Peyer's patch (tissue), 4 donors: ENCODE measurements around the gene STRIP1. TPM values are rescaled to one million over a fixed set of nuclear protein-coding genes. Genes with fewer than 3 reads are reported as not detected.

Experiments used
- DNase-seq, 3 donors: peaks; one replicate each; pipeline ENCODE4 v3.0.0-alpha.2; 2017 to 2019
- H3K27ac ChIP-seq, 4 donors: fragments of 200-600 bp; sonication (generic); one replicate each; pipeline ENCODE4 v1.5.1; 2016 to 2019
- H3K27me3 ChIP-seq, 2 donors: fragments of 200-600 bp; sonication (generic); one replicate each; pipeline ENCODE4 v1.5.1; 2019
- H3K36me3 ChIP-seq, 3 donors: fragments of 200-600 bp; sonication (generic); one replicate each; pipeline ENCODE4 v1.5.1; 2016 to 2019
- H3K4me1 ChIP-seq, 4 donors: fragments of 200-600 bp; sonication (generic); one replicate each; pipeline ENCODE4 v1.5.1; 2016 to 2019
- H3K4me3 ChIP-seq, 4 donors: fragments of 200-600 bp; sonication (generic); 1 replicate in 3 of 4; 2 replicates in 1 of 4; pipeline ENCODE4 v1.5.1; 2016 to 2019; ENCODE audit warnings: mild to moderate bottlenecking in 1 of 4
- H3K9me3 ChIP-seq, 4 donors: fragments of 200-600 bp; sonication (generic); one replicate each; pipeline ENCODE4 v1.5.1; 2016 to 2019; ENCODE audit warnings: mild to moderate bottlenecking in 1 of 4
- CTCF ChIP-seq, 6 experiments: fragments of 450-650 bp in 4 of 6; fragments of 200-600 bp in 2 of 6; sonication (generic) in 1 of 6; IDR thresholded peaks; one replicate each; pipeline ENCODE4 v1.5.1; 2017 to 2019; ENCODE audit warnings: antibody characterized with exemption in 6 of 6, mild to moderate bottlenecking in 3 of 6, moderate library complexity in 1 of 6
- POLR2A ChIP-seq, 2 donors: fragments of 450-650 bp; IDR thresholded peaks; one replicate each; pipeline ENCODE4 v1.5.1; 2017; ENCODE audit warnings: antibody characterized with exemption in 2 of 2, mild to moderate bottlenecking in 2 of 2, moderate library complexity in 2 of 2
- total RNA-seq, 4 donors: library from RNA; depleted of rRNA; stranded (reverse); fragments of >200 nt; gene quantifications; one replicate each; pipeline ENCODE4 v1.1.0, GENCODE V29; 2016

Gene STRIP1
- total RNA-seq, 4 donors from 2014 or later = 25.6 to 117 (median 95.1) TPM

GRCh38 chr1:110034040-110034450 lies 379 bp upstream of the STRIP1 start:
- peaks cover 0 to 23% (median 8%) of the 10 kb centered on the region in 4 donors for H3K4me1 ChIP-seq
- peak overlapping the region; percentile 71 to 94 (median 83) for H3K27ac ChIP-seq
- H3K4me3 ChIP-seq = peak overlapping the region; percentile 66 to 100 (median 84)
- TF ChIP-seq CTCF (IDR thresholded peaks at IDR 0.05) (no peak), POLR2A (IDR thresholded peaks at IDR 0.05) (no peak)
- no peaks in the 10 kb centered on the region for H3K9me3 ChIP-seq
- peaks cover 0 to 17% (median 0%) of the 10 kb centered on the region in 3 donors for H3K36me3 ChIP-seq
- H3K27me3 ChIP-seq = no peaks in the 10 kb centered on the region
- DNase-seq = no peak

- H3K27me3 ChIP-seq = no peaks in the 10 kb centered on the region
- H3K4me3 ChIP-seq = peak overlapping the region; percentile 66 to 100 (median 84)
- peaks cover 0 to 23% (median 8%) of the 10 kb centered on the region in 4 donors for H3K4me1 ChIP-seq
- H3K9me3 ChIP-seq = no peaks in the 10 kb centered on the region
- H3K36me3 ChIP-seq = peaks cover 0 to 29% (median 0%) of the 10 kb centered on the region in 3 donors
- no peak for TF ChIP-seq POLR2A (IDR thresholded peaks at IDR 0.05)
- no peak for TF ChIP-seq CTCF (IDR thresholded peaks at IDR 0.05)
- H3K27ac ChIP-seq = peak overlapping the region; percentile 71 to 94 (median 83)
- DNase-seq = no peak
Observed at GRCh38 chr1:110035236-110035752, 870 bp downstream of the STRIP1 start.

GRCh38 chr1:110038271-110038670 lies 3.8 kb downstream of the STRIP1 start:
- DNase-seq = no peak
- H3K4me3 ChIP-seq = no peak overlapping the region
- no peaks in the 10 kb centered on the region for H3K9me3 ChIP-seq
- no peaks in the 10 kb centered on the region for H3K27me3 ChIP-seq
- H3K27ac ChIP-seq = no peak overlapping the region
- peaks cover 0 to 17% (median 8%) of the 10 kb centered on the region in 4 donors for H3K4me1 ChIP-seq
- H3K36me3 ChIP-seq = peaks cover 0 to 59% (median 4%) of the 10 kb centered on the region in 3 donors
- TF ChIP-seq CTCF (IDR thresholded peaks at IDR 0.05) (no peak), POLR2A (IDR thresholded peaks at IDR 0.05) (no peak)

- H3K4me1 ChIP-seq = peaks cover 0 to 14% (median 8%) of the 10 kb centered on the region in 4 donors
- peak in 1 of 3 donors; percentile 59 for DNase-seq
- no peaks in the 10 kb centered on the region for H3K9me3 ChIP-seq
Observed at GRCh38 chr1:110039641-110040040, 5.2 kb downstream of the STRIP1 start.

GRCh38 chr1:110040548-110040947 lies 6.1 kb downstream of the STRIP1 start:
- Histone ChIP-seq H3K27me3 (no peaks in the 10 kb centered on the region), H3K4me3 (no peak overlapping the region), H3K36me3 (peaks cover 0 to 82% (median 4%) of the 10 kb centered on the region in 3 donors), H3K4me1 (peaks cover 0 to 10% (median 3%) of the 10 kb centered on the region in 4 donors), H3K27ac (no peak overlapping the region), H3K9me3 (no peaks in the 10 kb centered on the region)
- no peak for TF ChIP-seq POLR2A (IDR thresholded peaks at IDR 0.05)
- no peak for TF ChIP-seq CTCF (IDR thresholded peaks at IDR 0.05)
- no peak for DNase-seq

More at GRCh38 chr1:110039641-110040040, 5.2 kb downstream of the STRIP1 start:
- Histone ChIP-seq H3K27ac (no peak overlapping the region), H3K36me3 (peaks cover 0 to 73% (median 4%) of the 10 kb centered on the region in 3 donors), H3K4me3 (no peak overlapping the region), H3K27me3 (no peaks in the 10 kb centered on the region)
- TF ChIP-seq POLR2A (IDR thresholded peaks at IDR 0.05) (no peak), CTCF (IDR thresholded peaks at IDR 0.05) (no peak)
